Stimulated activated naive B cell treated with anti-CD40 and anti-IgM and Interleukin-4, amounts not matched to agents 10 μg/mL and 1 μg/mL and 100 μg/mL, for 72 hours (primary cell): ENCODE results near the gene IFTAP.
"Not testable (repeated sequence)": the region's sequence is repeated elsewhere in the genome, so short reads cannot be mapped to it uniquely, and the experiment has no call there.

Experiments used
- ATAC-seq, 2 donors: fragments of 150-1000 bp; cut with Tn5 transposase; replicated peaks; 2 replicates each; pipeline ENCODE4 v1.10.0; 2021; ENCODE audit warnings: moderate library complexity in 1 of 2
- DNase-seq: peaks from one replicate; pipeline ENCODE4 v3.0.0; 2021
- H3K27ac Mint-ChIP-seq: one replicate; pipeline ENCODE4 v1.8.0; 2022; ENCODE audit warnings: mild to moderate bottlenecking, mixed read lengths
- H3K27me3 Mint-ChIP-seq, 2 donors: one replicate each; pipeline ENCODE4 v1.8.0; 2022; ENCODE audit warnings: mixed read lengths in 2 of 2
- H3K36me3 Mint-ChIP-seq, 2 donors: one replicate each; pipeline ENCODE4 v1.8.0; 2022; ENCODE audit warnings: mixed read lengths in 2 of 2, mild to moderate bottlenecking in 1 of 2
- H3K4me1 Mint-ChIP-seq, 2 donors: one replicate each; pipeline ENCODE4 v1.8.0; 2022; ENCODE audit warnings: mixed read lengths in 2 of 2, mild to moderate bottlenecking in 1 of 2
- H3K4me3 Mint-ChIP-seq, 2 donors: one replicate each; pipeline ENCODE4 v1.8.0; 2022; ENCODE audit warnings: mild to moderate bottlenecking in 2 of 2, mixed read lengths in 2 of 2, moderate library complexity in 1 of 2
- H3K9me3 Mint-ChIP-seq, 2 donors: one replicate each; pipeline ENCODE4 v1.8.0; 2022; ENCODE audit warnings: mixed read lengths in 2 of 2, mild to moderate bottlenecking in 1 of 2

Gene IFTAP

GRCh38 chr11:36635066-36635862, 41.0 kb downstream of the IFTAP start:
- Mint-ChIP-seq H3K27me3 (no peaks in the 10 kb centered on the region), H3K4me3 (no peak overlapping the region), H3K27ac (no peak overlapping the region), H3K4me1 (peaks cover 7 to 13% of the 10 kb centered on the region in 2 donors), H3K36me3 (no peaks in the 10 kb centered on the region), H3K9me3 (peaks cover 0 to 4% of the 10 kb centered on the region in 2 donors)
- ATAC-seq (no peak), DNase-seq (no peak)

GRCh38 chr11:36638556-36638955, 44.3 kb downstream of the IFTAP start:
- Mint-ChIP-seq H3K27me3 (no peaks in the 10 kb centered on the region), H3K4me1 (no peaks in the 10 kb centered on the region), H3K9me3 (peaks cover 0 to 4% of the 10 kb centered on the region in 2 donors), H3K27ac (no peak overlapping the region), H3K36me3 (no peaks in the 10 kb centered on the region), H3K4me3 (no peak overlapping the region)
- no peak for DNase-seq
- no peak for ATAC-seq

GRCh38 chr11:36657610-36658267, 63.4 kb downstream of the IFTAP start:
- no peak overlapping the region for H3K4me3 Mint-ChIP-seq
- H3K36me3 Mint-ChIP-seq = no peaks in the 10 kb centered on the region
- no peak for ATAC-seq
- no peak for DNase-seq
- H3K9me3 Mint-ChIP-seq = peaks cover 0 to 5% of the 10 kb centered on the region in 2 donors
- H3K27ac Mint-ChIP-seq = no peak overlapping the region
- H3K27me3 Mint-ChIP-seq = no peaks in the 10 kb centered on the region
- H3K4me1 Mint-ChIP-seq = no peaks in the 10 kb centered on the region

- not testable (repeated sequence) for H3K27me3 Mint-ChIP-seq, ATAC-seq, H3K36me3 Mint-ChIP-seq, H3K27ac Mint-ChIP-seq, H3K4me3 Mint-ChIP-seq, H3K4me1 Mint-ChIP-seq, DNase-seq
- H3K9me3 Mint-ChIP-seq = peaks cover 7 to 11% of the 10 kb centered on the region in 2 donors
Observed at GRCh38 chr11:36661359-36661758, 67.1 kb downstream of the IFTAP start.

- no peak overlapping the region for H3K27ac Mint-ChIP-seq
- DNase-seq (no peak), ATAC-seq (peak in 1 of 2 donors; percentile 54)
- H3K9me3 Mint-ChIP-seq = peaks cover 3 to 6% of the 10 kb centered on the region in 2 donors
- no peaks in the 10 kb centered on the region for H3K4me1 Mint-ChIP-seq
- H3K27me3 Mint-ChIP-seq = peaks cover 0 to 4% of the 10 kb centered on the region in 2 donors
- H3K36me3 Mint-ChIP-seq = no peaks in the 10 kb centered on the region
- H3K4me3 Mint-ChIP-seq = no peak overlapping the region
Observed at GRCh38 chr11:36672815-36673450, 78.6 kb downstream of the IFTAP start.

- not testable (repeated sequence) for H3K36me3 Mint-ChIP-seq, H3K4me1 Mint-ChIP-seq, H3K9me3 Mint-ChIP-seq, H3K27me3 Mint-ChIP-seq, H3K4me3 Mint-ChIP-seq, DNase-seq, ATAC-seq, H3K27ac Mint-ChIP-seq
Observed at GRCh38 chr11:36679547-36679946, 85.2 kb downstream of the IFTAP start.

- Mint-ChIP-seq H3K36me3 (no peaks in the 10 kb centered on the region), H3K4me1 (no peaks in the 10 kb centered on the region), H3K27me3 (no peaks in the 10 kb centered on the region), H3K9me3 (no peaks in the 10 kb centered on the region), H3K4me3 (no peak overlapping the region), H3K27ac (no peak overlapping the region)
- DNase-seq (no peak), ATAC-seq (peak in 1 of 2 donors; percentile 36)
Observed at GRCh38 chr11:36683818-36684217, 89.5 kb downstream of the IFTAP start.

GRCh38 chr11:36684840-36685801, 90.8 kb downstream of the IFTAP start:
- DNase-seq (no peak), ATAC-seq (peak; percentile 33 to 44)
- Mint-ChIP-seq H3K4me1 (no peaks in the 10 kb centered on the region), H3K36me3 (no peaks in the 10 kb centered on the region), H3K27ac (no peak overlapping the region), H3K9me3 (no peaks in the 10 kb centered on the region), H3K4me3 (no peak overlapping the region), H3K27me3 (no peaks in the 10 kb centered on the region)

GRCh38 chr11:36688132-36688531, 93.8 kb downstream of the IFTAP start:
- DNase-seq (no peak), ATAC-seq (no peak)
- Mint-ChIP-seq H3K36me3 (no peaks in the 10 kb centered on the region), H3K9me3 (no peaks in the 10 kb centered on the region), H3K27ac (no peak overlapping the region), H3K4me1 (no peaks in the 10 kb centered on the region), H3K27me3 (no peaks in the 10 kb centered on the region), H3K4me3 (no peak overlapping the region)

- no peaks in the 10 kb centered on the region for H3K27me3 Mint-ChIP-seq
- H3K9me3 Mint-ChIP-seq = no peaks in the 10 kb centered on the region
- no peak for DNase-seq
- H3K36me3 Mint-ChIP-seq = no peaks in the 10 kb centered on the region
- H3K27ac Mint-ChIP-seq = no peak overlapping the region
- no peaks in the 10 kb centered on the region for H3K4me1 Mint-ChIP-seq
- no peak overlapping the region for H3K4me3 Mint-ChIP-seq
- ATAC-seq = no peak
Observed at GRCh38 chr11:36688571-36689291, 94.4 kb downstream of the IFTAP start.

GRCh38 chr11:36689442-36689841, 95.1 kb downstream of the IFTAP start:
- Mint-ChIP-seq H3K27ac (no peak overlapping the region), H3K4me1 (no peaks in the 10 kb centered on the region), H3K27me3 (no peaks in the 10 kb centered on the region), H3K9me3 (no peaks in the 10 kb centered on the region), H3K36me3 (no peaks in the 10 kb centered on the region), H3K4me3 (no peak overlapping the region)
- no peak for ATAC-seq
- no peak for DNase-seq

- Mint-ChIP-seq H3K4me3 (no peak overlapping the region), H3K36me3 (no peaks in the 10 kb centered on the region), H3K27ac (no peak overlapping the region), H3K4me1 (no peaks in the 10 kb centered on the region), H3K27me3 (no peaks in the 10 kb centered on the region), H3K9me3 (no peaks in the 10 kb centered on the region)
- DNase-seq (no peak), ATAC-seq (no peak)
Observed at GRCh38 chr11:36692704-36693103, 98.4 kb downstream of the IFTAP start.

- Mint-ChIP-seq H3K36me3 (no peaks in the 10 kb centered on the region), H3K27me3 (no peaks in the 10 kb centered on the region)
- no peak for ATAC-seq
Observed at GRCh38 chr11:36693139-36693843, 99.0 kb downstream of the IFTAP start.

More at GRCh38 chr11:36693139-36693843, 99.0 kb downstream of the IFTAP start:
- Mint-ChIP-seq H3K4me3 (no peak overlapping the region), H3K27ac (no peak overlapping the region), H3K4me1 (no peaks in the 10 kb centered on the region), H3K9me3 (no peaks in the 10 kb centered on the region)
- no peak for DNase-seq
